Activated naive CD8-positive, alpha-beta T cell treated with anti-CD3 and anti-CD28 coated beads, Interleukin-2, amount 50 U/mL, for 24 hours (primary cell): ENCODE data around the gene MS4A4E.
A peak's percentile ranks its signal among the peaks of the same experiment; 100 is the strongest.
"Not testable (repeated sequence)": the region's sequence is repeated elsewhere in the genome, so short reads cannot be mapped to it uniquely, and the experiment has no call there.

Experiments used
- ATAC-seq: fragments of 150-1000 bp; cut with Tn5 transposase; one replicate; pipeline ENCODE4 v1.10.0; 2021
- DNase-seq: peaks from one replicate; pipeline ENCODE4 v3.0.0; 2021
- H3K27ac Mint-ChIP-seq: one replicate; pipeline ENCODE4 v1.8.0; 2021; ENCODE audit warnings: mild to moderate bottlenecking, mixed read lengths
- H3K27me3 Mint-ChIP-seq: one replicate; pipeline ENCODE4 v1.8.0; 2021; ENCODE audit warnings: mixed read lengths
- H3K36me3 Mint-ChIP-seq: one replicate; pipeline ENCODE4 v1.8.0; 2021; ENCODE audit warnings: low read depth, mixed read lengths
- H3K4me1 Mint-ChIP-seq: one replicate; pipeline ENCODE4 v1.8.0; 2021; ENCODE audit warnings: mixed read lengths
- H3K4me3 Mint-ChIP-seq: one replicate; pipeline ENCODE4 v1.8.0; 2021; ENCODE audit warnings: mild to moderate bottlenecking, moderate library complexity, mixed read lengths
- H3K9me3 Mint-ChIP-seq: one replicate; pipeline ENCODE4 v1.8.0; 2021; ENCODE audit warnings: mixed read lengths

MS4A4E gene

GRCh38 chr11:60242740-60243239, at the start of gene MS4A4E:
Gene MS4A4E, minus strand, starts transcription at chr11:60243137. Its CDS starts 13,082 bp downstream, at chr11:60230055.
- no peaks in the 10 kb centered on the region for H3K36me3 Mint-ChIP-seq
- no peak for ATAC-seq
- H3K27me3 Mint-ChIP-seq, result peaks cover 20% of the 10 kb centered on the region
- no peak within 1 kb of the TSS for H3K4me3 Mint-ChIP-seq
- H3K4me1 Mint-ChIP-seq, result no peaks in the 10 kb centered on the region
- H3K27ac Mint-ChIP-seq, result no peak within 1 kb of the TSS
- H3K9me3 Mint-ChIP-seq, result no peaks in the 10 kb centered on the region
- no peak for DNase-seq

- Mint-ChIP-seq H3K36me3 (no peaks in the 10 kb centered on the region), H3K4me1 (no peaks in the 10 kb centered on the region), H3K27ac (no peak overlapping the region), H3K4me3 (no peak overlapping the region), H3K27me3 (peaks cover 13% of the 10 kb centered on the region), H3K9me3 (no peaks in the 10 kb centered on the region)
- ATAC-seq (no peak), DNase-seq (no peak)
Measured at GRCh38 chr11:60292145-60292544, 49.2 kb upstream of the MS4A4E start.

- Mint-ChIP-seq H3K4me1 (no peaks in the 10 kb centered on the region), H3K9me3 (no peaks in the 10 kb centered on the region), H3K27me3 (peaks cover 7% of the 10 kb centered on the region), H3K4me3 (no peak overlapping the region), H3K27ac (no peak overlapping the region), H3K36me3 (no peaks in the 10 kb centered on the region)
- ATAC-seq, result no peak
- DNase-seq, result no peak
Measured at GRCh38 chr11:60288531-60288930, 45.6 kb upstream of the MS4A4E start.

- H3K4me3 Mint-ChIP-seq, DNase-seq, H3K27me3 Mint-ChIP-seq, H3K36me3 Mint-ChIP-seq, H3K9me3 Mint-ChIP-seq, H3K4me1 Mint-ChIP-seq, ATAC-seq, H3K27ac Mint-ChIP-seq: not testable (repeated sequence)
Measured at GRCh38 chr11:60285411-60286126, 42.6 kb upstream of the MS4A4E start.

- no peak overlapping the region for H3K27ac Mint-ChIP-seq
- no peak for DNase-seq
- no peak overlapping the region for H3K4me3 Mint-ChIP-seq
- no peaks in the 10 kb centered on the region for H3K4me1 Mint-ChIP-seq
- H3K36me3 Mint-ChIP-seq, result no peaks in the 10 kb centered on the region
- H3K9me3 Mint-ChIP-seq, result no peaks in the 10 kb centered on the region
- H3K27me3 Mint-ChIP-seq, result peaks cover 9% of the 10 kb centered on the region
- ATAC-seq, result no peak
Measured at GRCh38 chr11:60282286-60282685, 39.3 kb upstream of the MS4A4E start.

- DNase-seq (no peak), ATAC-seq (no peak)
- H3K4me1 Mint-ChIP-seq, result no peaks in the 10 kb centered on the region
- peaks cover 9% of the 10 kb centered on the region for H3K27me3 Mint-ChIP-seq
- H3K4me3 Mint-ChIP-seq, result no peak overlapping the region
- H3K36me3 Mint-ChIP-seq, result no peaks in the 10 kb centered on the region
- H3K27ac Mint-ChIP-seq, result no peak overlapping the region
- H3K9me3 Mint-ChIP-seq, result no peaks in the 10 kb centered on the region
Measured at GRCh38 chr11:60281485-60281884, 38.5 kb upstream of the MS4A4E start.

GRCh38 chr11:60280412-60280811, 37.5 kb upstream of the MS4A4E start, which contains the start of gene MS4A4A:
Gene MS4A4A, plus strand, starts transcription at chr11:60280666. Its CDS starts 10 bp downstream, at chr11:60280676.
- no peak for DNase-seq
- Mint-ChIP-seq H3K36me3 (no peaks in the 10 kb centered on the region), H3K27ac (no peak within 1 kb of the TSS), H3K4me3 (no peak within 1 kb of the TSS), H3K9me3 (no peaks in the 10 kb centered on the region), H3K4me1 (no peaks in the 10 kb centered on the region), H3K27me3 (peaks cover 9% of the 10 kb centered on the region)
- no peak for ATAC-seq

- Mint-ChIP-seq H3K4me1 (peaks cover 2% of the 10 kb centered on the region), H3K36me3 (no peaks in the 10 kb centered on the region), H3K9me3 (no peaks in the 10 kb centered on the region), H3K27ac (no peak overlapping the region), H3K4me3 (no peak overlapping the region), H3K27me3 (peaks cover 16% of the 10 kb centered on the region)
- ATAC-seq (no peak), DNase-seq (no peak)
Measured at GRCh38 chr11:60274416-60274815, 31.5 kb upstream of the MS4A4E start.

- Mint-ChIP-seq H3K4me1 (no peaks in the 10 kb centered on the region), H3K27me3 (peaks cover 21% of the 10 kb centered on the region), H3K36me3 (no peaks in the 10 kb centered on the region), H3K4me3 (no peak overlapping the region), H3K27ac (no peak overlapping the region), H3K9me3 (no peaks in the 10 kb centered on the region)
- ATAC-seq (no peak), DNase-seq (peak; percentile 28)
Measured at GRCh38 chr11:60265373-60266214, 22.7 kb upstream of the MS4A4E start.

GRCh38 chr11:60264644-60265043, 21.7 kb upstream of the MS4A4E start:
- ATAC-seq (no peak), DNase-seq (no peak)
- Mint-ChIP-seq H3K9me3 (no peaks in the 10 kb centered on the region), H3K36me3 (no peaks in the 10 kb centered on the region), H3K4me3 (no peak overlapping the region), H3K4me1 (no peaks in the 10 kb centered on the region), H3K27ac (no peak overlapping the region), H3K27me3 (peaks cover 20% of the 10 kb centered on the region)

GRCh38 chr11:60263402-60263801, 20.5 kb upstream of the MS4A4E start:
- H3K9me3 Mint-ChIP-seq, result no peaks in the 10 kb centered on the region
- H3K4me3 Mint-ChIP-seq, result no peak overlapping the region
- ATAC-seq (no peak), DNase-seq (no peak)
- H3K27ac Mint-ChIP-seq, result no peak overlapping the region
- H3K36me3 Mint-ChIP-seq, result no peaks in the 10 kb centered on the region
- peaks cover 3% of the 10 kb centered on the region for H3K4me1 Mint-ChIP-seq
- H3K27me3 Mint-ChIP-seq, result peaks cover 9% of the 10 kb centered on the region

GRCh38 chr11:60261014-60261413, 18.1 kb upstream of the MS4A4E start:
- H3K27ac Mint-ChIP-seq, result no peak overlapping the region

GRCh38 chr11:60257956-60258722, 15.2 kb upstream of the MS4A4E start:
- no peak for ATAC-seq
- peaks cover 9% of the 10 kb centered on the region for H3K27me3 Mint-ChIP-seq

More at GRCh38 chr11:60261014-60261413, 18.1 kb upstream of the MS4A4E start:
- ATAC-seq (no peak), DNase-seq (no peak)
- H3K27me3 Mint-ChIP-seq, result peaks cover 6% of the 10 kb centered on the region
- no peaks in the 10 kb centered on the region for H3K36me3 Mint-ChIP-seq
- H3K4me3 Mint-ChIP-seq, result no peak overlapping the region
- H3K9me3 Mint-ChIP-seq, result no peaks in the 10 kb centered on the region
- H3K4me1 Mint-ChIP-seq, result peaks cover 5% of the 10 kb centered on the region

More at GRCh38 chr11:60257956-60258722, 15.2 kb upstream of the MS4A4E start:
- Mint-ChIP-seq H3K36me3 (no peaks in the 10 kb centered on the region), H3K4me1 (peaks cover 5% of the 10 kb centered on the region), H3K4me3 (no peak overlapping the region), H3K9me3 (peaks cover 7% of the 10 kb centered on the region), H3K27ac (no peak overlapping the region)
- no peak for DNase-seq
